WTC11 (cell line): Measurements from ENCODE around the gene ZFHX3. TPM values are rescaled to one million over a fixed set of nuclear protein-coding genes. Genes with fewer than 3 reads are reported as not detected.
"Not testable (repeated sequence)": the region's sequence is repeated elsewhere in the genome, so short reads cannot be mapped to it uniquely, and the experiment has no call there.

Source experiments
- ATAC-seq: fragments of 200-7000 bp; cut with Tn5 transposase; 2 replicates; pipeline ENCODE4 v1.10.0; 2021; ENCODE audit warnings: mild to moderate bottlenecking, moderate library complexity
- CTCF ChIA-PET: fragments of 300-600 bp; sonication (Branson Sonifier 250); formaldehyde crosslinking; loops from one replicate; lab custom pipeline; 2021; ENCODE audit warnings: antibody characterized with exemption; lab: Charles Lee
- POLR2A ChIA-PET: fragments of 350-600 bp; sonication (Branson Sonifier 250); formaldehyde crosslinking; loops from one replicate; lab custom pipeline; 2021; ENCODE audit warnings: antibody characterized with exemption; lab: Charles Lee
- DNase-seq: peaks from one replicate; pipeline ENCODE4 v3.0.0; 2021; ENCODE audit warnings: low spot score
- H3K27ac Mint-ChIP-seq: 2 replicates; pipeline ENCODE4 v1.8.0; 2021; ENCODE audit warnings: mixed read lengths
- H3K27me3 Mint-ChIP-seq: 2 replicates; pipeline ENCODE4 v1.8.0; 2021; ENCODE audit warnings: low read depth, mild to moderate bottlenecking, moderate library complexity, mixed read lengths
- H3K36me3 Mint-ChIP-seq: 2 replicates; pipeline ENCODE4 v1.8.0; 2021; ENCODE audit warnings: mixed read lengths
- H3K4me1 Mint-ChIP-seq: 2 replicates; pipeline ENCODE4 v1.8.0; 2022; ENCODE audit warnings: mixed read lengths
- H3K4me3 Mint-ChIP-seq: 2 replicates; pipeline ENCODE4 v1.8.0; 2021; ENCODE audit warnings: mild to moderate bottlenecking, moderate library complexity, mixed read lengths
- H3K9me3 Mint-ChIP-seq: 2 replicates; pipeline ENCODE4 v1.8.0; 2021; ENCODE audit warnings: mixed read lengths
- ARID4B ChIP-seq: sonication (generic); formaldehyde crosslinking; IDR thresholded peaks from 2 replicates; pipeline ENCODE4 v1.8.0; 2023; ENCODE audit warnings: missing genetic modification reagents, mild to moderate bottlenecking, borderline replicate concordance
- ATF3 ChIP-seq: sonication (generic); formaldehyde crosslinking; conservative IDR thresholded peaks from 2 replicates; pipeline ENCODE4 v1.8.1; 2022; ENCODE audit warnings: mild to moderate bottlenecking, missing genetic modification reagents
- GRHL2 ChIP-seq: fragments of 250-450 bp; sonication (Bioruptor Pico); IDR thresholded peaks from 2 replicates; pipeline ENCODE4 v1.8.0; 2022; ENCODE audit warnings: mild to moderate bottlenecking, moderate library complexity; ENCODE audit not compliant: insufficient replicate concordance, severe bottlenecking
- NFATC4 ChIP-seq: fragments of 250-450 bp; sonication (Bioruptor Pico); IDR thresholded peaks from 2 replicates; pipeline ENCODE4 v1.9.0; 2021; ENCODE audit warnings: mild to moderate bottlenecking
- NR2C2 ChIP-seq: sonication (generic); formaldehyde crosslinking; IDR thresholded peaks from 2 replicates; pipeline ENCODE4 v1.8.0; 2022; ENCODE audit warnings: mild to moderate bottlenecking, missing genetic modification reagents
- NR3C1 ChIP-seq: sonication (generic); formaldehyde crosslinking; conservative IDR thresholded peaks from 2 replicates; pipeline ENCODE4 v1.8.1; 2023; ENCODE audit warnings: low read depth, mild to moderate bottlenecking, missing genetic modification reagents
- PRDM15 ChIP-seq: sonication (generic); formaldehyde crosslinking; IDR thresholded peaks from 2 replicates; pipeline ENCODE4 v1.8.0; 2022; ENCODE audit warnings: missing genetic modification reagents
- RELA ChIP-seq: sonication (generic); formaldehyde crosslinking; IDR thresholded peaks from 2 replicates; pipeline ENCODE4 v1.8.1; 2022; ENCODE audit warnings: missing genetic modification reagents, mild to moderate bottlenecking, borderline replicate concordance
- ZNF232 ChIP-seq: sonication (generic); formaldehyde crosslinking; IDR thresholded peaks from 2 replicates; pipeline ENCODE4 v1.8.0; 2022; ENCODE audit warnings: mild to moderate bottlenecking, missing genetic modification reagents
- ZNF532 ChIP-seq: fragments of 250-450 bp; sonication (Bioruptor Pico); IDR thresholded peaks from 2 replicates; pipeline ENCODE4 v1.9.0; 2021; ENCODE audit warnings: mild to moderate bottlenecking, borderline replicate concordance
- total RNA-seq: library from RNA; stranded (reverse); gene quantifications from 3 replicates; pipeline ENCODE4 v1.2.3, GENCODE V29; 2021
- TF ChIP-seq, protein P1 (sequence below): fragments of 250-450 bp; sonication (Bioruptor Pico); IDR thresholded peaks from 2 replicates; pipeline ENCODE4 v1.8.0; 2021; ENCODE audit warnings: mild to moderate bottlenecking
- TF ChIP-seq, protein P2 (sequence below): sonication (generic); formaldehyde crosslinking; IDR thresholded peaks from 2 replicates; pipeline ENCODE4 v1.8.1; 2023; ENCODE audit warnings: mild to moderate bottlenecking, moderate library complexity, missing genetic modification reagents

ZFHX3 gene
- total RNA-seq, 1 experiment from 2014 or later: 5.7 TPM

- CTCF ChIA-PET: no interaction called here
- Mint-ChIP-seq H3K36me3 (peaks cover 16% of the 10 kb centered on the region), H3K27ac (no peak overlapping the region), H3K9me3 (peaks cover 17% of the 10 kb centered on the region), H3K27me3 (peaks cover 5% of the 10 kb centered on the region), H3K4me3 (no peak overlapping the region), H3K4me1 (peaks cover 23% of the 10 kb centered on the region)
- POLR2A ChIA-PET: no interaction called here
- DNase-seq (no peak), ATAC-seq (no peak)
- TF ChIP-seq RELA (CRISPR knock-in tag) (no peak), GRHL2 (CRISPR knock-in tag) (no peak), ZNF532 (CRISPR knock-in tag) (no peak), ATF3 (CRISPR knock-in tag) (no peak), NR3C1 (CRISPR knock-in tag) (no peak), ZNF232 (CRISPR knock-in tag) (no peak), NFATC4 (CRISPR knock-in tag) (no peak), NR2C2 (CRISPR knock-in tag) (no peak)
- TF ChIP-seq, protein P1, sequence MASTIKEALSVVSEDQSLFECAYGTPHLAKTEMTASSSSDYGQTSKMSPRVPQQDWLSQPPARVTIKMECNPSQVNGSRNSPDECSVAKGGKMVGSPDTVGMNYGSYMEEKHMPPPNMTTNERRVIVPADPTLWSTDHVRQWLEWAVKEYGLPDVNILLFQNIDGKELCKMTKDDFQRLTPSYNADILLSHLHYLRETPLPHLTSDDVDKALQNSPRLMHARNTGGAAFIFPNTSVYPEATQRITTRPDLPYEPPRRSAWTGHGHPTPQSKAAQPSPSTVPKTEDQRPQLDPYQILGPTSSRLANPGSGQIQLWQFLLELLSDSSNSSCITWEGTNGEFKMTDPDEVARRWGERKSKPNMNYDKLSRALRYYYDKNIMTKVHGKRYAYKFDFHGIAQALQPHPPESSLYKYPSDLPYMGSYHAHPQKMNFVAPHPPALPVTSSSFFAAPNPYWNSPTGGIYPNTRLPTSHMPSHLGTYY (CRISPR knock-in tag): no peak
These were observed 50.8 kb downstream of the ZFHX3 start for GRCh38 chr16:72997141-72997542.

GRCh38 chr16:72996291-72997062 lies 51.5 kb downstream of the ZFHX3 start:
- CTCF ChIA-PET: interaction anchor here (1.1 to 2.6 kb wide), 5 partner anchors 9 to 164 kb away, joined by 7 to 47 read pairs (median 19); no protein-coding TSS in a partner anchor
- Mint-ChIP-seq H3K4me1 (peaks cover 29% of the 10 kb centered on the region), H3K9me3 (peaks cover 12% of the 10 kb centered on the region), H3K27me3 (peaks cover 5% of the 10 kb centered on the region), H3K4me3 (no peak overlapping the region)
- no peak for TF ChIP-seq ARID4B (CRISPR knock-in tag)
- TF ChIP-seq PRDM15 (CRISPR knock-in tag): no peak
- TF ChIP-seq, protein P2, sequence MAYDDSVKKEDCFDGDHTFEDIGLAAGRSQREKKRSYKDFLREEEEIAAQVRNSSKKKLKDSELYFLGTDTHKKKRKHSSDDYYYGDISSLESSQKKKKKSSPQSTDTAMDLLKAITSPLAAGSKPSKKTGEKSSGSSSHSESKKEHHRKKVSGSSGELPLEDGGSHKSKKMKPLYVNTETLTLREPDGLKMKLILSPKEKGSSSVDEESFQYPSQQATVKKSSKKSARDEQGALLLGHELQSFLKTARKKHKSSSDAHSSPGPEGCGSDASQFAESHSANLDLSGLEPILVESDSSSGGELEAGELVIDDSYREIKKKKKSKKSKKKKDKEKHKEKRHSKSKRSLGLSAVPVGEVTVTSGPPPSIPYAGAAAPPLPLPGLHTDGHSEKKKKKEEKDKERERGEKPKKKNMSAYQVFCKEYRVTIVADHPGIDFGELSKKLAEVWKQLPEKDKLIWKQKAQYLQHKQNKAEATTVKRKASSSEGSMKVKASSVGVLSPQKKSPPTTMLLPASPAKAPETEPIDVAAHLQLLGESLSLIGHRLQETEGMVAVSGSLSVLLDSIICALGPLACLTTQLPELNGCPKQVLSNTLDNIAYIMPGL (CRISPR knock-in tag): no peak
- TF ChIP-seq, all 79 proteins: peak for 0
- Mint-ChIP-seq H3K36me3 (peaks cover 12% of the 10 kb centered on the region), H3K27ac (no peak overlapping the region)
- ATAC-seq: no peak
- DNase-seq: no peak
- POLR2A ChIA-PET: no interaction called here

- not testable (repeated sequence) for H3K36me3 Mint-ChIP-seq, H3K27ac Mint-ChIP-seq, H3K4me3 Mint-ChIP-seq, DNase-seq, H3K27me3 Mint-ChIP-seq, ATAC-seq, H3K9me3 Mint-ChIP-seq
- peaks cover 29% of the 10 kb centered on the region for H3K4me1 Mint-ChIP-seq
- ChIA-PET POLR2A (interaction anchor here (1.1 kb wide), 1 partner anchor 10 kb away, joined by 3 read pairs; no protein-coding TSS in a partner anchor), CTCF (interaction anchor here (0.5 to 2.6 kb wide), 60 partner anchors 9 to 531 kb away, joined by 3 to 47 read pairs (median 4); partner anchors contain the start of gene ZFHX3)
These were observed 52.1 kb downstream of the ZFHX3 start for GRCh38 chr16:72995882-72996270.
